NCI-H146 treated with DMSO at 0.1 percent for 48 hours (cell line): Measurements from ENCODE around the gene ZCCHC13.
"Not testable (repeated sequence)": the region's sequence is repeated elsewhere in the genome, so short reads cannot be mapped to it uniquely, and the experiment has no call there.

Source experiments
- DNase-seq: peaks from one replicate; lab custom pipeline; 2025; ENCODE audit not compliant: unreplicated experiment; lab: John Stamatoyannopoulos, UW

Gene ZCCHC13

GRCh38 chrX:74321191-74321590, 17.2 kb downstream of the ZCCHC13 start:
- no peak for DNase-seq

GRCh38 chrX:74324131-74324530, 20.2 kb downstream of the ZCCHC13 start:
- no peak for DNase-seq

GRCh38 chrX:74325130-74326059, 21.4 kb downstream of the ZCCHC13 start:
- DNase-seq, result no peak

- no peak for DNase-seq
Observed at GRCh38 chrX:74338852-74339251, 34.9 kb downstream of the ZCCHC13 start.

- no peak for DNase-seq
Observed at GRCh38 chrX:74340051-74340450, 36.1 kb downstream of the ZCCHC13 start.

GRCh38 chrX:74342211-74342610, 38.2 kb downstream of the ZCCHC13 start:
- DNase-seq, result not testable (repeated sequence)

GRCh38 chrX:74343343-74344279, 39.6 kb downstream of the ZCCHC13 start:
- peak; percentile 39 for DNase-seq

- no peak for DNase-seq
Observed at GRCh38 chrX:74344280-74344622, 40.3 kb downstream of the ZCCHC13 start.

- no peak for DNase-seq
Observed at GRCh38 chrX:74346088-74346487, 42.1 kb downstream of the ZCCHC13 start.

- DNase-seq, result no peak
Observed at GRCh38 chrX:74349387-74349786, 45.4 kb downstream of the ZCCHC13 start.

GRCh38 chrX:74351760-74352159, 47.8 kb downstream of the ZCCHC13 start:
- no peak for DNase-seq

- no peak for DNase-seq
Observed at GRCh38 chrX:74353984-74354383, 50.0 kb downstream of the ZCCHC13 start.
